GM04503 (cell line): ENCODE results near the gene TARS3.

ENCODE experiments used
- DNase-seq: peaks from one replicate; pipeline ENCODE4 v3.0.0-alpha.2; 2012; ENCODE audit warnings: low read depth

TARS3 gene

DNA sequence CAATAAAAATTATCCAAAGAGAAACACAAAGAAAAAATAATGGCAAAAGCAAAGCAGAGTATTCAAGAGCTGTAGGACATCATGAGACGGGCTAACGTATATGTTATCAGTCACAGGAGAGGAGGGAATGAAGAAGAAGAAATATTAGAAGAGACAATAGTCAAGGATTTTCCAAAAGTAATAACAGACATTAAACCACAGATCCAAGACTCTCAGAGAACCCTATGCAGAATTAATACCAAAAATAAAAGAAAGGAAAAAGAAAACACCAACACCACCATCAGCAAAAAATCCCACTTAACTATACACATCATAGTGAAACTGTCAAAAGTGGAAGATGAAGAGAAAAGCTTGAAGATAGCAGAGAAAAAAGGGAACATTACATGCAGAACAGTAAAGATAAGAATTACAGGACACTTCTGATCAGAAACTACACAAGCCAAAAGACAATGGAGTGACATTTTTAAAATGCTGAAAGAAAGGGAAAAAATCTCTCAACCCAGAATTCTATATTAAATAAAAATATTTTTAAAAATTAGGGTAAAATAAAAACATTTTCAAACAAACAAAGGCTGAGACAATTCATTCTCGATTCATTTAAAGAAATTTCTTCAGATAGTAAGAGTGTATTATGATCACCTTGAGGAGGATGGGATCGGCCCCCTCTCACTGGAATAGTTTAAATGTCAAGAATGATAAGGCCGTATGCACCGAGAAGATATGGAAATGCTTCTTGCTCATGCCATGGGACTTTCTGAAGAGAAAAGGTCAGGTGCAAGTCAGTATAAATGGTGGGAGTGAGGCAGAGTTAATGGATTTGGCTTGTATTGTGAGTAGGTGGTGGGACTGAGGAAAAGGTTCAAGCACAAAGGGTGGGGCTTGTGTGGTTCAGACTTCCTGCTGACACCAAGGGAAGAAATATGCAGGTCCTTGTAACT is 100.6 kb downstream of the TARS3 start:
- no peak for DNase-seq

DNA sequence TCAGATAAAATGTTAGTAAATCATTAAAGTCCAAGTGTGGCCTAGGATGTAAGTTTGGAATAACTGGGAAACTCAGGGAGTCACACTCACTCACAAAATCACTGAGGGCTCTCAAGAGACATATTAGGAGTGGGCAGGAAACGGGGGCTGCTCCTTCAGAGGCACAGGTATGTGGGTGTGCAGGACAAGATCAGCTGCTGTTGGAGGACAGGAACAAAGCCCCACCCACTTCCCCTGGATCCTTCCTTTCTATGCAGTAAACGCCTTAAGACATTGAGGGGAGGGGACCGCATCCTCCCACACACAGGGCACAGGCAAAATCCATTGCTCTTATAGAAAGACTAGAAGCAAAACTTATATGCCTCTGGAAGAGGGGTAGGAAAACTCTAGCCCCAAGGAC is 102.3 kb downstream of the TARS3 start:
- no peak for DNase-seq

DNA sequence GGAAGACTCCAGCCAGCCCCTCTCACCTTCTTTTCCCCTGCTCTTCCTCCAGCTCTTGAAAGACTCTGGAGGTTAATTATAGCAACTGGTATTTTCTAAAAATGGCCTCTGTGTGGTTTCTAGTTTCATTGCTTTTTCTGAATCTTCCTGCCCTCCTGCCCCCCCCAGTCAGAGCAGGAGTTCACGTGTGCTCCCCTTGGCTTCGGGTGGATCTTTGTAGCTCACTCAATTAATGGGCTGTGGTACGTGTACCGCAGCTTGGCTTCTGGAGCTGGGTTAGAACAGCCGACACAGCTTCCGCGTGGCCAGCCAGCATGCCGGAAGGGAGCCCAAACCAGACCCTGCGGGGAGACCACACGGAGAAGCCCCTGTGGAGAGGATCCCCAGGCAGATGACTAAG is 103.6 kb downstream of the TARS3 start:
- no peak for DNase-seq

DNA sequence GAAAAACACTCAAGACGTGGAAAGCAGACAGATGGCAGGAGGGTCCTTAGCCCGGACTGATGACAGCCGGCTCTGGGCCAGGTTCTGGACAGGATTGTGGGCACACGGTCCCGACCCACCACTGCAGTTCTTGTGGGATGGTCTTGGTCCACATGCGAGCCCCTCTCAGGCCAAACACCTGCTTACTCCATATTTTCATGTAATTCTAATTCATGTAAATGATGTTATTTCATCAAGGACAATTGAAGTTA is 104.7 kb downstream of the TARS3 start:
- no peak for DNase-seq

DNA sequence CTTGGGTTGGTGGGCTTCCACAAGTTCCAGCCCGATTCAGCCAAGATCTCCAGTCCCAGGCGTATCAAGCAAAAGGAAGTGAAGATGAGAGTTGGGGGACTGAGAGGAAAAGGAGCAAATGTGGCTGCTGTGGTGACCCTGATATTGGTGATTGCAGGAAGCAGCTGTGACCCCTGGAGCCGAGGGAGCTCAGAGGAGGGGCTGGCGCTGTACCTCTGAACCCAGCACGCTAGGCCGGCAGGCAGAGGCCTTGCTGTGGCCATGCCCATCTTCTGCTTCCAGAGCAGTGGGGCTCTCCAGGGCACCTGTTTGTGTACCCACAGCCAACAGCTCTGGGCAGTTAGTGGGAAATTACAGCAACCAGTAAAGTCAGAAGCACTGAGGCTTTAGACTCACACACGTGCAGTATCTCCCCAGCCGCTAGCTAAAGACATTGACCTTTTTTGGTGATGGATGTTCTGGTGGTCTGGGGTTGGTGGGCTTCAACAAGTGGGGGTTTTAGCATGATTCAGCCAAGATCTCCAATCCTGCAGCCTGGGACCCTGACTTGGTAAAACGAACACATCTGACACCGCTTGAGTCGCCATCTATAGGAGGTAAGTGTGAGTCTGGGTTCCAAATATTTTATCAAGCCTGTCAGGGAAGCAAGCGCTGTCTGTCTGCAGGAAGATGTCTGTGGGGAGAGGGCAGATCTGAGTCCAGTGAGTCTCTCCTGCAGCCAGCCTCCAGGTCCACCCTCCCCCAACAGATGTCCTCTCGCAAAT is 105.2 kb downstream of the TARS3 start:
- DNase-seq, result no peak

DNA sequence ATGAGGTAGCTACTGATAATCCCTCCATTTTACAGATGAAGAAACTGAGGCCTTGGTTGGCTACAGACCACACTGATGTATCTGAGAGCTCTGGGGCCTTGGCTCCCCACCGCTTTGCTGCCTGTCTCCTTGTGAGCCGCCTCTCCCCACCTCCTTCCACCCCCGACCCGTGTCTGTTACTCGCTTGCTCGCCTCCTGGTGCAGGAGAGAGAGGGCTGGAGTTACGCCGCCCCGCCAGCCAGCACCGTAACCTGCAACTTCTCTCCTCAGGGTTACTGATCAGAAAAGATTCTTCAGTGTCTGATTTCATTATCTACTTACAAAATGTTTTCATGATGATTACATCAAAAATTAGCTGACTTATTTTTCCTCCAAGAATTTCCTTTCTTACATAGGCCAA is 106.2 kb downstream of the TARS3 start:
- no peak for DNase-seq

DNA sequence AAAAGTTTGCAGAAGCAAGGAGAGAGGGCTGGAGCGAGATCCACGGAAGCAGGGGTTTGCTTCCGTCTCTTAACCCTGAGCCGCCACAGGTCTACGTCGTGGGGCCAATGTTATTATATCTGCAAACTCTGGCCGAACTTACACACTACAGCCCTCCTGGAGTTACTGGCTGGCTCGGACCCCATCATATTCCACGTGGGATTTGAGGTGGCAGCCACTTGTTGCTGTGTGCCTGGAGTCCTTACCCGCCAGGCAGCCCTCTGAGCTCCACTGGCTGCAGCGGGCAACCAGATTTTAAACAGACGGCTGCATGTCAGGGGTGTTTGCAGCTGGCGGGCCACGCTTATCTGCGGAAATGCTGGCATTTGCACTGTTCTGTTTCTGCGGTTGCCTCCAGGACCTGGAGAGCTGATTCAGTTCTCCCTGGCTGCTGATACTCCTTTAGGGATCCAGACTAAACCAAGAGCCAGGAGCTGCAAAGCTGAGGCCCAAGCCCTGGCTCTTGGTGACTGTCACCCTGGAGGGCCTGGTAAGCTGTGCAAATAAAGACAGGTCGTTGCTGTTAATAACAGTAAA is 106.8 kb downstream of the TARS3 start:
- DNase-seq, result no peak

DNA sequence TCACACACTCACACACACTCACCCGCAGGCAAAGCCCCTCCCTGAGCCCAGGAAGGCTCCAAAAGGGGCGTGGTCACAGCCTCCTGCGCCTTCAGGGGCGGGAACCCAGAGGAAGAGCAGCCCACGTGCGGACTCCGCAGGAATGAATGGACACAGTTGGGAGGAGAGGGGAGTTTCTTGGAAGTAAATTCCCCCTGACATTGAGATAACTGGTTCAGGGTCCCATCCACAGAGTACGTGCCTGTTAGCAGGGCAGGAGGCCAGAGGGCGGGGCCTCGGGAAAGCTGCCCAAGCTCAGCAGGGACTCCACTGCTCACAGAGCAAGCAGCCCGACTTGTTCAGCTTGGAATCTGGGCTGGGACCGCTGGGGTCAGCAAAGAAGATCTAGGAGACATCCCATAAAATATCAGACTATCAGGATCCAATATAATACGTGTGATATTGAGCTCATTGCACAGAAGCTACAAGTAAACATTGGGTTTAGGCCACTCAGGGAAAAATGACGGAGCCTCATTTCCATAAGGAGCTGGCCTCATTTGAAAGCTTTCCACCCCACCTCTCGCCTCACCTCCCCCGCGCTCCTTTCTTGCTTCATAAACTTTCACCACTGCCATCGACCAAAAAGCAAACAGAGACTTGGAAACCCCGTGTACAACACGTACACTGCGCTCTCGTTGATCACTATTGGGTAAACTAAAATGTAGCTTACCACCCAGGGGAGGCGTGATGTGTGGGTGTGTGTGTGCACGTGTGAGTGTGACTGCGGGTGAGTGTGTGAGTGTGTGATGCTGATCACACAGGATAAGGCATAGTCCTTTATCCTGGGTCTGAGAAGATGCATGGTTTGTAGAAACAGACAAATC is 108.1 kb downstream of the TARS3 start:
- DNase-seq, result peak; percentile 32

DNA sequence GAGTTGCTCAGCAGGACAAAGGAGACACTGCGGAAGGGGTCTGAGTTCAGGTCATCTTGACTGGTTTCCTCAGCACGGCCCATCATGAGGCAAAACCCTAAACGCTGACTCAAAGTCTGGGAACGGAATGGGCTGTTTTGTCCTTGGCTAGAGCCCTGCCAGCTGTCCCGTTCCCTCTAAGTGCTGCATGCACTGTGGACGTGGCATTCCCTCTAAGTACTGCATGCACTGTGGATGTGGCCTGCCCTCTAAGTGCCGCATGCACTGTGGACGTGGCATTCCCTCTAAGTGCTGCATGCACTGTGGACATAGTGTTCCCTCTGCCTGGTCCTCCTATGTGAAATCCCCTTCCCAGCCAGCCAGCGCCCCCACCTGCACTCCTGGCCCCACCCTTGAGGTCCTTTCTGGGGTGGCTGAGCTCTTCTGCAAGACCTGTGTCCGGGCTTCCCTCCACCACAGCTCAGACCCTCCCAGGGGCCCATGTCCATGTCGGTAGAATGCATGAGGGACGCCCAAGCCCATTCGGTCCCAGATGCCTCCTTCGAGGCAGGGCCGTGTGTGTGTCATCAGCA is 108.8 kb downstream of the TARS3 start:
- DNase-seq, result no peak

DNA sequence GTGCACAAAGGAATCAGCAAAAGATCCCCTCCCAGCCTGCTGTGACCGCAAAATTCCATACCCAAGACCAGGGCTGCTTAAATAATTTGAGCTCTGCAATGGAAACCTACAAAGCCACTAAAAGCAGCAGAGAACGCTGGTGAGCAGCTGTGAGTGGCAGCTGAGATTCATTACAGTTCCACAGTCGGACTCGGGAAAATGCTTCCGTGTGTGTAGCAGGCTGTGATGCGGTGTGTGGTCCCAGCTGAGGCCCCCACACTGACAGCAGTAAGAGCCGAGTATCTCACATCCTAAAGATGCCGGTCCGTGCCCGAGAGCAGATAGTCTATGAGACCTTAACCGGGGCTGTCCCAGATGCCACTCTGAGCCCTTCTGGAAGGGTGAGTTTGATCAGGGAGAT is 109.5 kb downstream of the TARS3 start:
- DNase-seq, result no peak

DNA sequence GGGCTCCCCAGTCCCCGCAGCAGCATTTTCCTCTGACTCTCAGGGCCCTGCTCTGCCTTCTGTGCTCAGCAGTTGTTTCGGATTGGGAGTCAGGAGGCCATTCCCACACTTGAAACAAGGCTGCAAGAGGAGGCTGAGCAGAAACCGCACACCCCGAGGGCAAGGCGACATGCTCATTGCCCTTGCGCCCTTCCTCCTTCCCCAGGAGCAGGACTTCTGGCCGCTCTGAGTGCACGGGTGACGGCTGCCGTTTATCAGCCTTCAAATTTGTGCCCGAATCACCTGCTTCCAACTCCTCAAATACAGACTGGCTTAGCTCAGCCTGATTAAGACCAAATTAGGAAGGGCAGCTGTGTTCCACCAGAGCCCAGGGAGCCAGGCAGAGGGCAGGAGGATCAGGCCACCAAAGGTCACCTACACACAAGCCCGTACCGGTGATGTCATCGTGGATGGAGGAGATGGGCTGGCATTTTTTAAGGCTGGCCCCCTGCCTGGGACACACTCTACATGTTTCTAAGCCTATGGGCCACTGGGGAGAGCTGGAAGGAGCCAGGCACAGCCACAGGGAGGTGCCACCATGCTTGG is 110.2 kb downstream of the TARS3 start:
- DNase-seq, result no peak

DNA sequence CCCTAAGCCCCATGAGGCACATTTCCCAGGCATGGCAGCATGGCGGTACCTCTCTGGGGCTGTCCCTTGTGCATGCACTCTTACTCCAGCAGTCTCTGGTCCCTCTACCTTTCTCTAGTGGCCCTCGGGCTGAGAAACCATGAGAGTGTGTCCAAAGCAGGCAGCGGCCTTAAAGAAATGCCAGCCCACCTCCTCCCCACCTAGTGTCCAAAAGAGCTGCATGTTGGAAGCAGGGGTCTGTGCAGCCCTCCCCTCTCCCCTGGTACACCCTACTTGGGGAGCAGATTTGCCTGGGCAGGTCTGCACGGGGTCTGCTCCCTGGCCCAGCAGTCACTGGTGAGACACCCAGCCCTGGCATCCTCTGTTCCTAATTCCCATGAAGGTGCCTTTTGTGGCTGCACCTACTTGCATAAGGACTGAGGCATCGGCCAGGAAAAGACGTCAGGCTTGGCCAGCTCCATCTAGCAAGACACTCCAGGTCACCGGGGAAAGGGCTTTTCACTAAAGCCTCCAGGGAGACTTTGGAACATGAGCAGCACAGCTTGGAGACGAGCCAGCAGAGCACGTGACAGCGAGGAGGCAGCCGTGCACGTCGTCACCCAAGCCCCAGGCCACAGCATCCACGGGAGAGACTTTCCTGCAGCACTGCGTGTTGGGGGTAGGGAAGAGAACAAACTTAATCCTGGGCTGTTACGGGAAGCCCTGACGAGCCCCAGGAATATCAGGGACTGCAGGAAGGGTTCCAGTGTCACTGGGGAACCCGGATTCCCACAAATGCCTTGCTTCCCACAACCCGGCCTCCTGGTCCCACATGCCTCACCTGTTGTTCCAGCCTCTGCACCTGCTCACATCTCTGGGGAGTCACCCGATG is 110.9 kb downstream of the TARS3 start:
- DNase-seq, result no peak

DNA sequence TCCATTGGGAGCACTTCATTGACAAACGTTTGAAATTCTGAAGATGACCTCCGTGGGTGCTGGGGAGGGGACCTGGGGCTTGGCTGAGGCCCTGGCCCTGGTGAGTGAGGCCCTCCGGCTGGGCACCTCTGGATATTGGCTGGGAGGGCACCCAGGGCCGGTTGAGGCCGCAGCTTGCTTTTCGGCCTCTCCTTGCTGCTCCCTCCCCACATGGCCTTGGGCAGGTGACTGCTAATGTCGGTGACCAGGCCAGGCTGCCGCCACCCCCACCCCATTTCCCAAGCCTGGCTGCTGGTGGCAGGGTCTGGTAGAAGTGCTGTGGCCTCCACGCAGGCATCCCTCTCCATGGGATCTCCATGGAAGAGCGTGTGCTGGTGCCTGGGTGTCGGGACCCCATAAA is 111.6 kb downstream of the TARS3 start:
- no peak for DNase-seq

DNA sequence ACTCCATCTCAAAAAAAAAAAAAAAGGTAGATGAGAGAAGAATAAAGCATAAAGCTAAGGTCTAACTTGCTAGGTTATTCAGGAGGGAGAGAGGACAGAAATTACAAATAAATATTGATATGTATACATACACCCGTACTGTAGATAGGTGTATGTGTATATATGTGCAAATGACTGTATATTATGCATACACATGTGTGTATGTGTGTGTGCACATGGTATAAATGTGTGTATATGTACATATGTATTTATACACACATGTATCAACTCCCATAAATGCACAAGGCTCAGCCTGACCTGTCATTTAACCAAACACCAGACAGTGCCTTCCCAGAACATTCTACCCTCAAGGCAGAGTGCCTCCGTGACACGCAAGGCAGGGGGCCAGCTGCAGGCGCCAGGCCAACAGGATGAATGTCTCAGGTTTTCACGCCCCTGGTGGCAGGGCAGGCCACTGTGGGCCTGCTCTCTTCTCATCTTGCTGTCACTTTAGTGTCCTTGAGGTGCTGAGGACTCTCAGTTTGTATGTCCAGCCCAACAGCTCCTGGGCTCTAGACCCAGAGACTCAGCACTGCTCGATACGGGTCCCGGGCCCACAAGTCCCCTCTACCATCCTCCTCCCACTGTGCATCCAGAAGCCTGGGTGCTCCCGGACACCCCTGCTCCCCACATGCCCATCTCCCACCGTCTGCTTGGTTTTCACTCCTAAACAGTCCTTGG is 112.5 kb downstream of the TARS3 start:
- DNase-seq, result no peak

DNA sequence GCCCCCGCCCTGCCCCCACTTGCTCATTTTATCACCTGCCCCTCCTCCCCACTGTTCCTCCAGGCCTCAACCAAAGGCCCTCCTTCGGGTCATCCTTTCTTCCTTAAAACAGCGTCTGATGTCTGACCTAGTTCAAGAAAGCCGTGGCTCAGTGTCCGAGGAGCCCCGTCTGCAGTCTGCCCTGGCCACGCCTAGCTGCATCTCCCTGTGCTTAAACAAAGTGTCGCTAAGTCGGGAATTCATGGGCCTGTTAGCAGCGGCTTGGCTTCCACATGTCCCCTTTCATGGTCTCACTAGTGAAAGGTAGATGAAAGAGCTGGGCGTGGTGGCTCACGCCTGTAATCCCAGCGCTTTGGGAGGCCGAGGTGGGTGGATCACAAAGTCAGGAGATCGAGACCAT is 113.3 kb downstream of the TARS3 start:
- DNase-seq, result no peak

DNA sequence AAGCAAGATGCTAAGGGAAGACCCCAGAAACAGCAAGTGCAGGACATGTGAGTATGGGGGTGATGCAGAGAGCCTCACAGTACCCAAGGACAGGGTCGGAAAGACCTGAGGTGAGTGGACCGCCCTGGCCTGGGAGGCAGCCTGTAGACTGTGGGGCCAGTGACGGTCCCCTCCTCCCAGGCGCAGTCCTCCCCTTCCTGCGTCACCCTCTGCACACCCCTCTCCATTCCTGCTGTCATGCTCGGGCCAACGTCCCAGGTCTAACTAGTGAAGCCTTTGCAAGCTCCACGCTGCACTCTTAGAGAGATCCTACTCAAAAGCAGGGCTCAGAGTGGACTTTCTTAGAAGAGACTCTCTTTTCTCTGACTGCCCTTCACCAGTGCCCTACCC is 113.7 kb downstream of the TARS3 start:
- no peak for DNase-seq

DNA sequence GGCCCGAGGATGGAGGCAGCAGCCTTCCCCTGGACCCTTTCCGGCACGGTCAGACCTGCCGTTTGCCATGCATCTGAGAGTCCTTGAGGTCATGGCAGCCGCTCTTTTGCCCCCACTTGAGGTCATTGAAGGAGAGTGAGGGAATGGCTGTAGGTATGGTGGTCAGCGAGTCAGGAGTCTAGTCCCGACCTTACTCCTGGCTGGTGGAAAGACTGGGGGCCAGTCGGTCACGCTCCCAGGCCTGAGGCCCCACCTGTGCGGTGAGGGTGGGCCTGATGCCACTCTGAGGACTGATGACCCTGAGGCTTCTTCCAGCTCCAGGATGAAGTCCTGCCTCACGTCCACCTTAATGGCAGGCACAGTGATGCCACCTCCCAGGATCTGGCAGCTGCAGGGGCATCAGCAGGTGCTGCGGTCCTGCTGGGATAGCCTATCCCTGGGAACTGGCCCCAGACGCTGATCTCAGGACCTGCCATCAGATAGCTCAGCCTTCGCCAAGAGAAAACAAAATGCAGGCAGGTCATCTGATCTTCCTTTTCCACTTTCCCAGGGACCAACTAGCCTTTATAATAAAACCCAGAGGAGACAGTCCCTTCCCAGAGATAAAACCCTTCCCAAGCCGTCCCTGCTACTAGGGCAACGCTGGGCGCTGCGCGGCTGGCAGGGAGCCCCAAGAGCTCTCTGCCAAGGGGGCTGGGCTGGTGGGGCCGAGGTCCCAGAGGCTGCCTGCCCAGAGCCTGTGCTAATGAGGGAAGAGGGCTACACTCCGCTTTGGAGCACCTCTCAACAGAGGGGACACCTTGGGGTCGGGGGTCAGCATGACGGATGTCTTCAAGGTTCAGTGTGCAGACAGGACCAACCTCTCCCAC is 114.3 kb downstream of the TARS3 start:
- DNase-seq, result no peak

DNA sequence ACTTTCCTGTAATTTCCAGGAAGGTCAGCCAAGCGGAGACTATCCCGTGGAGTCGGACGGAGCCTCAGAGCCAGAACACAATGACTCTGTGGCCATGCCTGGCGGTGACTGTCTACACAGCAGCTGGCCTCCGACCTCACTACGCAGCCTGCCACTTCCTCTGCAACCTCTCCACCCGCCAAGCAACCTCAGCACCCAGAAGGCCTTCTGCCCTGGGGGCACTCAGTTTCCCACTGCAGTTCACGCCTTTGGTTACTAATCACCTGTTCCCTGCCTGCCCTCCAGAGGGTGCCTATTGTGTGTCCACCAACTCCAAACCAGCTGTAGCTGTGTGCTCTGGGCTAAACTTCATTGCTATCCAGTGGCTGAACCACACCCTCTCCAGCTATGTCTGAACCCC is 116.1 kb downstream of the TARS3 start:
- DNase-seq, result no peak

DNA sequence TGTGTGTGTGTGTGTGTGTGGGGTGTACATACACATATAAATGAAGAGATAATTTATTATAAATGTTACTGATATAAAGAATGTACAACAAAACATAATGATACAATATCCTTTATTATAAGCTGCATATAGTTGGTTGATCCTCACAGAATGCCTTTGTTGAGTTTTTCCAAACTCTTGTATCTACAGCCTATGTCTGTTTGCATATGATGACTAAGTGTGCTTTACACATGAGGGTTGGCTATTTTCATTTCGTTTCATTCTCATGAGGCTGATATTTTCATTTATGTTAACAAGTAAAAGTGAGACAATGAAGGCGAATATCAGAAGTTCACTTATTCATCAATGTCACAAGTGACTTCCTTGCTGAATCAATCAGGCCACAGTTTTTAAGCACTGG is 117.2 kb downstream of the TARS3 start:
- DNase-seq, result no peak
